Lung (tissue), 12 donors: ENCODE results near the gene FOXN3. TPM values are rescaled to one million over a fixed set of nuclear protein-coding genes. Genes with fewer than 3 reads are reported as not detected.

ENCODE experiments used
- ATAC-seq: fragments of 200-7000 bp; cut with Tn5 transposase; one replicate; pipeline ENCODE4 v1.9.1; 2020; ENCODE audit warnings: moderate number of reproducible peaks; ENCODE audit not compliant: insufficient read depth, low FRiP score
- DNase-seq, 3 donors: peaks; one replicate each; pipeline ENCODE4 v3.0.0-alpha.2; 2013 to 2017
- H3K27ac ChIP-seq, 2 donors: one replicate each; pipeline ENCODE4 v1.5.1; 2013; ENCODE audit warnings: mild to moderate bottlenecking in 2 of 2, moderate library complexity in 2 of 2, control low read depth in 1 of 2, inconsistent platforms in 1 of 2, low read depth in 1 of 2, low read length in 1 of 2
- H3K27me3 ChIP-seq, 3 donors: one replicate each; pipeline ENCODE4 v1.5.1; 2013; ENCODE audit warnings: low read length in 2 of 3; ENCODE audit not compliant: control insufficient read depth in 3 of 3, insufficient read depth in 3 of 3
- H3K36me3 ChIP-seq, 4 donors: one replicate each; pipeline ENCODE4 v1.5.1; 2013; ENCODE audit warnings: low read length in 4 of 4, mild to moderate bottlenecking in 1 of 4, moderate library complexity in 1 of 4; ENCODE audit not compliant: control insufficient read depth in 4 of 4, insufficient read depth in 4 of 4
- H3K4me1 ChIP-seq, 5 donors: one replicate each; pipeline ENCODE4 v1.5.1; 2013; ENCODE audit warnings: low read length in 5 of 5, mild to moderate bottlenecking in 2 of 5, moderate library complexity in 1 of 5; ENCODE audit not compliant: control insufficient read depth in 5 of 5, insufficient read depth in 5 of 5
- H3K4me3 ChIP-seq: one replicate; pipeline ENCODE4 v1.5.1; 2013; ENCODE audit warnings: mild to moderate bottlenecking, control low read depth, moderate library complexity
- H3K9ac ChIP-seq, 2 donors: one replicate each; pipeline ENCODE4 v1.5.1; 2013; ENCODE audit warnings: low read length in 2 of 2, control low read depth in 1 of 2; ENCODE audit not compliant: insufficient read depth in 1 of 2
- H3K9me3 ChIP-seq, 4 donors: one replicate each; pipeline ENCODE4 v1.5.1; 2013; ENCODE audit warnings: low read length in 3 of 4, mild to moderate bottlenecking in 1 of 4, moderate library complexity in 1 of 4; ENCODE audit not compliant: control insufficient read depth in 4 of 4, insufficient read depth in 3 of 4
- CTCF ChIP-seq: IDR thresholded peaks from 2 replicates; pipeline ENCODE4 v1.5.1; 2012; ENCODE audit warnings: mild to moderate bottlenecking; ENCODE audit errors: control extremely low read depth, extremely low read depth
- WGBS, 2 donors: extraction: QIAGEN DNeasy Blood & Tissue Kit; methylation state at CpG; one replicate each; pipeline ENCODE4 v1.1.7; 2013; 5-methylcytosine and 5-hydroxymethylcytosine counted together
- polyA plus RNA-seq, 2 donors: library from polyadenylated mRNA; stranded (reverse); fragments of 200-250 nt; gene quantifications; one replicate each; pipeline ENCODE4 v1.2.1, GENCODE V29; 2013
- total RNA-seq, 2 donors: library from RNA; depleted of rRNA in 1 of 2; stranded (reverse); fragments of >200 nt in 1 of 2; gene quantifications; one replicate each; pipeline ENCODE4 v1.2.1, GENCODE V29; 2014 to 2021
- donor health status: control.
- donor health status: control.
- donor health status: Bipolar disorder and iron deficiency.
- donor health status: healthy.
- donor health status: DM: yes; HTN: yes; CAD: no.

FOXN3 gene
- total and polyA plus RNA-seq, 4 donors = 12.7 to 69.7 (median 34.9) TPM

- WGBS, 2 donors = 57 to 68% methylated on average over 4 of the region's 4 CpGs
- Histone ChIP-seq H3K9me3 (no peaks in the 10 kb centered on the region), H3K36me3 (peaks cover 0 to 16% (median 1%) of the 10 kb centered on the region in 4 donors), H3K27ac (no peak overlapping the region), H3K27me3 (no peaks in the 10 kb centered on the region), H3K4me3 (no peak overlapping the region), H3K9ac (no peak overlapping the region), H3K4me1 (peaks cover 5 to 18% (median 9%) of the 10 kb centered on the region in 5 donors)
- no peak for TF ChIP-seq CTCF
- no peak for DNase-seq
- no peak for ATAC-seq
Observed at GRCh38 chr14:89401761-89402160, 15.3 kb downstream of the FOXN3 start.

GRCh38 chr14:89401241-89401640, 15.8 kb downstream of the FOXN3 start:
- WGBS, 2 donors = 81 to 96% methylated on average over 5 of the region's 5 CpGs
- ATAC-seq (no peak), DNase-seq (no peak)
- TF ChIP-seq CTCF = no peak
- Histone ChIP-seq H3K9ac (no peak overlapping the region), H3K4me1 (peaks cover 5 to 18% (median 9%) of the 10 kb centered on the region in 5 donors), H3K9me3 (no peaks in the 10 kb centered on the region), H3K27ac (no peak overlapping the region), H3K4me3 (no peak overlapping the region), H3K27me3 (no peaks in the 10 kb centered on the region), H3K36me3 (peaks cover 0 to 15% (median 1%) of the 10 kb centered on the region in 4 donors)

- no peak for TF ChIP-seq CTCF
- Histone ChIP-seq H3K27me3 (no peaks in the 10 kb centered on the region), H3K4me3 (no peak overlapping the region), H3K4me1 (peaks cover 5 to 18% (median 7%) of the 10 kb centered on the region in 5 donors), H3K27ac (no peak overlapping the region), H3K9ac (no peak overlapping the region), H3K9me3 (no peaks in the 10 kb centered on the region), H3K36me3 (peaks cover 0 to 9% (median 1%) of the 10 kb centered on the region in 4 donors)
- ATAC-seq (no peak), DNase-seq (no peak)
- WGBS, 2 donors = 91 to 99% methylated on average over 2 of the region's 2 CpGs
Observed at GRCh38 chr14:89400529-89400928, 16.5 kb downstream of the FOXN3 start.

- H3K9me3 ChIP-seq = no peaks in the 10 kb centered on the region
- H3K4me1 ChIP-seq = peaks cover 5 to 18% (median 10%) of the 10 kb centered on the region in 5 donors
- TF ChIP-seq CTCF = no peak
- peaks cover 0 to 8% (median 0%) of the 10 kb centered on the region in 4 donors for H3K36me3 ChIP-seq
- H3K4me3 ChIP-seq = no peak overlapping the region
- H3K27ac ChIP-seq = no peak overlapping the region
- WGBS, 2 donors = 39 to 44% methylated on average over 10 of the region's 10 CpGs
- peak overlapping the region in 1 of 2 donors; percentile 6 for H3K9ac ChIP-seq
- H3K27me3 ChIP-seq = no peaks in the 10 kb centered on the region
- ATAC-seq (no peak), DNase-seq (peak; percentile 87 to 97 (median 95))
Observed at GRCh38 chr14:89399594-89400068, 17.4 kb downstream of the FOXN3 start.
